Peyer's patch (tissue), 4 donors: ENCODE data around the gene GSTO2.

Source experiments
- CTCF ChIP-seq, 6 experiments: fragments of 450-650 bp in 4 of 6; fragments of 200-600 bp in 2 of 6; sonication (generic) in 1 of 6; IDR thresholded peaks; one replicate each; pipeline ENCODE4 v1.5.1; 2017 to 2019; ENCODE audit warnings: antibody characterized with exemption in 6 of 6, mild to moderate bottlenecking in 3 of 6, moderate library complexity in 1 of 6
- POLR2A ChIP-seq, 2 donors: fragments of 450-650 bp; IDR thresholded peaks; one replicate each; pipeline ENCODE4 v1.5.1; 2017; ENCODE audit warnings: antibody characterized with exemption in 2 of 2, mild to moderate bottlenecking in 2 of 2, moderate library complexity in 2 of 2

DNA sequence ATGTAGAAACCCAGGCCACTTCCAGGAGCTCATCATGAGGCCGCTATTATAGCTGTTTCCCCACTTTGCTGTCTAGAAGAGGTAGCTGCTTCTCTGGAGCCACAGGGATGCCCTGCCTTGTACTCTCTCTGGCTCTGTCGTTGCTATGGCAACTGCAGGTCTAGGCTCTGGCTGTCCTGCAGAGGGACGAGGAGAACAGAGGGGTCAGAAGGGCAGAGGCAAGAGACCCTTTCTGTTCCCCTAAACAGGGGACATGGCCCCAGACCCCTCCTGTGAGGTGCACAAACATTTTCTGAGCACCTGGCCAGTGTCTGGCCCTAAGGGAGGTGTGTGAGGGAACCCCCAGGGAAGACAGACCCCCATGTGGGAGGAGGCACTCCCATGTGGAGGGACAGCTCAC is 37.9 kb downstream of the GSTO2 start:
- no peak for TF ChIP-seq POLR2A (IDR thresholded peaks at IDR 0.05)
- no peak for TF ChIP-seq CTCF (IDR thresholded peaks at IDR 0.05)
